ENCODE results near the gene ITPR1.

The ITPR1 gene

GRCh38 chr3:4642611-4643010 is 149.5 kb downstream of the ITPR1 start:
- H3K27ac ChIP-seq (ENCODE audit: low read depth, low read length), result no peak overlapping the region
- no peak overlapping the region for H3K4me3 ChIP-seq (ENCODE audit: low read depth in 1 of 2, low read length in 2 of 2)
- H3K27me3 ChIP-seq (ENCODE audit: control insufficient read depth in 1 of 2, insufficient read depth in 2 of 2, low read length in 2 of 2), result no peaks in the 10 kb centered on the region
- no peak overlapping the region for H3K9ac ChIP-seq (ENCODE audit: low read length)
- peaks cover 27% of the 10 kb centered on the region for H3K36me3 ChIP-seq (ENCODE audit: insufficient read depth, low read length)
- H3K4me1 ChIP-seq (ENCODE audit: insufficient read depth, low read length), result no peaks in the 10 kb centered on the region
- H3K9me3 ChIP-seq (ENCODE audit: low read length), result no peaks in the 10 kb centered on the region

GRCh38 chr3:4643904-4644547 is 150.9 kb downstream of the ITPR1 start:
- Histone ChIP-seq H3K4me3 (ENCODE audit: low read depth in 1 of 2, low read length in 2 of 2) (no peak overlapping the region), H3K27ac (ENCODE audit: low read depth, low read length) (no peak overlapping the region), H3K4me1 (ENCODE audit: insufficient read depth, low read length) (no peaks in the 10 kb centered on the region), H3K27me3 (ENCODE audit: control insufficient read depth in 1 of 2, insufficient read depth in 2 of 2, low read length in 2 of 2) (no peaks in the 10 kb centered on the region), H3K9ac (ENCODE audit: low read length) (no peak overlapping the region), H3K36me3 (ENCODE audit: insufficient read depth, low read length) (peaks cover 27% of the 10 kb centered on the region), H3K9me3 (ENCODE audit: low read length) (no peaks in the 10 kb centered on the region)

- Histone ChIP-seq H3K9ac (ENCODE audit: low read length) (no peak overlapping the region), H3K9me3 (ENCODE audit: low read length) (no peaks in the 10 kb centered on the region), H3K4me1 (ENCODE audit: insufficient read depth, low read length) (no peaks in the 10 kb centered on the region), H3K27me3 (ENCODE audit: control insufficient read depth in 1 of 2, insufficient read depth in 2 of 2, low read length in 2 of 2) (no peaks in the 10 kb centered on the region), H3K36me3 (ENCODE audit: insufficient read depth, low read length) (peaks cover 27% of the 10 kb centered on the region), H3K27ac (ENCODE audit: low read depth, low read length) (no peak overlapping the region), H3K4me3 (ENCODE audit: low read depth in 1 of 2, low read length in 2 of 2) (no peak overlapping the region)
Measured at GRCh38 chr3:4644951-4645350, 151.8 kb downstream of the ITPR1 start.

GRCh38 chr3:4645468-4645867 is 152.3 kb downstream of the ITPR1 start:
- Histone ChIP-seq H3K27ac (ENCODE audit: low read depth, low read length) (no peak overlapping the region), H3K9me3 (ENCODE audit: low read length) (no peaks in the 10 kb centered on the region), H3K9ac (ENCODE audit: low read length) (no peak overlapping the region), H3K27me3 (ENCODE audit: control insufficient read depth in 1 of 2, insufficient read depth in 2 of 2, low read length in 2 of 2) (no peaks in the 10 kb centered on the region), H3K4me3 (ENCODE audit: low read depth in 1 of 2, low read length in 2 of 2) (no peak overlapping the region), H3K36me3 (ENCODE audit: insufficient read depth, low read length) (peaks cover 27% of the 10 kb centered on the region), H3K4me1 (ENCODE audit: insufficient read depth, low read length) (no peaks in the 10 kb centered on the region)

GRCh38 chr3:4647411-4647810 is 154.3 kb downstream of the ITPR1 start:
- peaks cover 25% of the 10 kb centered on the region for H3K36me3 ChIP-seq (ENCODE audit: insufficient read depth, low read length)
- no peaks in the 10 kb centered on the region for H3K27me3 ChIP-seq (ENCODE audit: control insufficient read depth in 1 of 2, insufficient read depth in 2 of 2, low read length in 2 of 2)

GRCh38 chr3:4655145-4656045 is 162.2 kb downstream of the ITPR1 start:
- Histone ChIP-seq H3K27ac (ENCODE audit: low read depth, low read length) (no peak overlapping the region), H3K36me3 (ENCODE audit: insufficient read depth, low read length) (peaks cover 30% of the 10 kb centered on the region), H3K4me1 (ENCODE audit: insufficient read depth, low read length) (no peaks in the 10 kb centered on the region), H3K4me3 (ENCODE audit: low read depth in 1 of 2, low read length in 2 of 2) (no peak overlapping the region), H3K27me3 (ENCODE audit: control insufficient read depth in 1 of 2, insufficient read depth in 2 of 2, low read length in 2 of 2) (no peaks in the 10 kb centered on the region), H3K9me3 (ENCODE audit: low read length) (no peaks in the 10 kb centered on the region), H3K9ac (ENCODE audit: low read length) (no peak overlapping the region)

More at GRCh38 chr3:4647411-4647810, 154.3 kb downstream of the ITPR1 start:
- Histone ChIP-seq H3K9ac (ENCODE audit: low read length) (no peak overlapping the region), H3K27ac (ENCODE audit: low read depth, low read length) (no peak overlapping the region), H3K9me3 (ENCODE audit: low read length) (no peaks in the 10 kb centered on the region), H3K4me1 (ENCODE audit: insufficient read depth, low read length) (no peaks in the 10 kb centered on the region), H3K4me3 (ENCODE audit: low read depth in 1 of 2, low read length in 2 of 2) (no peak overlapping the region)

- no peaks in the 10 kb centered on the region for H3K9me3 ChIP-seq (ENCODE audit: low read length)
- no peaks in the 10 kb centered on the region for H3K27me3 ChIP-seq (ENCODE audit: control insufficient read depth in 1 of 2, insufficient read depth in 2 of 2, low read length in 2 of 2)
- H3K36me3 ChIP-seq (ENCODE audit: insufficient read depth, low read length), result peaks cover 30% of the 10 kb centered on the region
- H3K9ac ChIP-seq (ENCODE audit: low read length), result no peak overlapping the region
- no peaks in the 10 kb centered on the region for H3K4me1 ChIP-seq (ENCODE audit: insufficient read depth, low read length)
- H3K4me3 ChIP-seq (ENCODE audit: low read depth in 1 of 2, low read length in 2 of 2), result no peak overlapping the region
- H3K27ac ChIP-seq (ENCODE audit: low read depth, low read length), result no peak overlapping the region
Measured at GRCh38 chr3:4656059-4656458, 162.9 kb downstream of the ITPR1 start.

- Histone ChIP-seq H3K4me3 (ENCODE audit: low read depth in 1 of 2, low read length in 2 of 2) (no peak overlapping the region), H3K4me1 (ENCODE audit: insufficient read depth, low read length) (no peaks in the 10 kb centered on the region), H3K36me3 (ENCODE audit: insufficient read depth, low read length) (peaks cover 32% of the 10 kb centered on the region), H3K27me3 (ENCODE audit: control insufficient read depth in 1 of 2, insufficient read depth in 2 of 2, low read length in 2 of 2) (no peaks in the 10 kb centered on the region), H3K9ac (ENCODE audit: low read length) (no peak overlapping the region), H3K27ac (ENCODE audit: low read depth, low read length) (no peak overlapping the region), H3K9me3 (ENCODE audit: low read length) (no peaks in the 10 kb centered on the region)
Measured at GRCh38 chr3:4656626-4657328, 163.6 kb downstream of the ITPR1 start.

- Histone ChIP-seq H3K9ac (ENCODE audit: low read length) (no peak overlapping the region), H3K4me1 (ENCODE audit: insufficient read depth, low read length) (no peaks in the 10 kb centered on the region), H3K4me3 (ENCODE audit: low read depth in 1 of 2, low read length in 2 of 2) (no peak overlapping the region), H3K27ac (ENCODE audit: low read depth, low read length) (no peak overlapping the region), H3K27me3 (ENCODE audit: control insufficient read depth in 1 of 2, insufficient read depth in 2 of 2, low read length in 2 of 2) (no peaks in the 10 kb centered on the region), H3K9me3 (ENCODE audit: low read length) (no peaks in the 10 kb centered on the region), H3K36me3 (ENCODE audit: insufficient read depth, low read length) (peaks cover 36% of the 10 kb centered on the region)
Measured at GRCh38 chr3:4660936-4661335, 167.8 kb downstream of the ITPR1 start.

- Histone ChIP-seq H3K27me3 (ENCODE audit: control insufficient read depth in 1 of 2, insufficient read depth in 2 of 2, low read length in 2 of 2) (no peaks in the 10 kb centered on the region), H3K36me3 (ENCODE audit: insufficient read depth, low read length) (peaks cover 56% of the 10 kb centered on the region), H3K9ac (ENCODE audit: low read length) (no peak overlapping the region), H3K4me1 (ENCODE audit: insufficient read depth, low read length) (no peaks in the 10 kb centered on the region), H3K27ac (ENCODE audit: low read depth, low read length) (no peak overlapping the region), H3K9me3 (ENCODE audit: low read length) (no peaks in the 10 kb centered on the region), H3K4me3 (ENCODE audit: low read depth in 1 of 2, low read length in 2 of 2) (no peak overlapping the region)
Measured at GRCh38 chr3:4664412-4664811, 171.3 kb downstream of the ITPR1 start.

- no peak overlapping the region for H3K4me3 ChIP-seq (ENCODE audit: low read depth in 1 of 2, low read length in 2 of 2)
- peaks cover 63% of the 10 kb centered on the region for H3K36me3 ChIP-seq (ENCODE audit: insufficient read depth, low read length)
- H3K4me1 ChIP-seq (ENCODE audit: insufficient read depth, low read length), result no peaks in the 10 kb centered on the region
- H3K27ac ChIP-seq (ENCODE audit: low read depth, low read length), result no peak overlapping the region
- no peaks in the 10 kb centered on the region for H3K27me3 ChIP-seq (ENCODE audit: control insufficient read depth in 1 of 2, insufficient read depth in 2 of 2, low read length in 2 of 2)
- H3K9me3 ChIP-seq (ENCODE audit: low read length), result no peaks in the 10 kb centered on the region
- no peak overlapping the region for H3K9ac ChIP-seq (ENCODE audit: low read length)
Measured at GRCh38 chr3:4665197-4665596, 172.0 kb downstream of the ITPR1 start.
